Measurements from ENCODE around the gene PEA15. TPM values are rescaled to one million over a fixed set of nuclear protein-coding genes. Genes with fewer than 3 reads are reported as not detected.

Gene PEA15
- total RNA-seq, 1 donor from 2014 or later, result 317 TPM

- no peak for DNase-seq (ENCODE audit: low spot score)
- intact Hi-C loops (cut with DNase I), result no loop called here
These were observed 55.5 kb downstream of the PEA15 start for GRCh38 chr1:160260406-160261382.

DNA sequence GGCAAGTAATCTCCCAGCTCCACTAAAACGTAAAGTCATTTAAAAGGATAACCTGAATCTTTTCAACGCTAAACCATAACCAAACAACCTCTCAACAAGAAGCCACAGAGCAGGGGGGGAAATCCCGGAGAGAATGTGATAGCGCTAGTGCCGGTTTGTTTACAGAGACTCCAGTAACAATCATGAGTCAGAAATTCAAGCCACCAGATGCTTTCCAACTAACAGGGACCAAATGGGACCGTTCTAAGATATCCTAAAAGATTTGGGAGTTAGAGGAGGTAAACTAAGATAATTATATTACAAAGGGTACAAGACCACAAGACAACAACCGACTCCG, 56.3 kb downstream of the PEA15 start:
- DNase-seq (ENCODE audit: low spot score), result no peak
- intact Hi-C loops (cut with DNase I), result no loop called here

GRCh38 chr1:160261893-160262794, 57.0 kb downstream of the PEA15 start, which contains the start of gene DCAF8:
DCAF8 (minus strand) TSS chr1:160262549; CDS start chr1:160244008, 18,541 bp downstream.
- DNase-seq (ENCODE audit: low spot score), result peak; percentile 99
- intact Hi-C loops (cut with DNase I), result loop anchor here (2.0 kb wide), 2 partner anchors 23 to 81 kb away; partner anchors contain the start of genes COPA, NCSTN and PEX19

GRCh38 chr1:160264795-160265307, 59.7 kb downstream of the PEA15 start:
- no peak for DNase-seq (ENCODE audit: low spot score)
- intact Hi-C loops (cut with DNase I), result no loop called here

Other genes with a start within 250 kb of the PEA15 start
- gene PIGM, start 173.4 kb upstream of the PEA15 start, total RNA-seq, result 2.3 TPM
- gene KCNJ10, start 135.2 kb upstream of the PEA15 start, total RNA-seq, result 0.05 TPM
- not detected for gene KCNJ9, start 123.8 kb upstream of the PEA15 start, total RNA-seq
- gene IGSF8, start 106.8 kb upstream of the PEA15 start, total RNA-seq, result 29.7 TPM
- gene ATP1A2, start 89.6 kb upstream of the PEA15 start, total RNA-seq, result 147 TPM
- 1.0 TPM for gene ATP1A4, start 53.8 kb upstream of the PEA15 start, total RNA-seq
- 57.8 TPM for gene CASQ1, start 14.8 kb upstream of the PEA15 start, total RNA-seq
- gene DCAF8, start 57.2 kb downstream of the PEA15 start, total RNA-seq, result 123 TPM
- gene PEX19, start 79.7 kb downstream of the PEA15 start, total RNA-seq, result 68.9 TPM
- 118 TPM for gene COPA, start 137.9 kb downstream of the PEA15 start, total RNA-seq
- gene NCSTN, start 138.0 kb downstream of the PEA15 start, total RNA-seq, result 53.7 TPM
- gene NHLH1, start 161.7 kb downstream of the PEA15 start, total RNA-seq, result not detected
- 1.4 TPM for gene VANGL2, start 195.2 kb downstream of the PEA15 start, total RNA-seq

Data from cardiac septum (tissue), 1 donor.